Right cardiac atrium (tissue), 5 donors: Measurements from ENCODE around the gene ROCK2. TPM values are rescaled to one million over a fixed set of nuclear protein-coding genes. Genes with fewer than 3 reads are reported as not detected.
A peak's percentile ranks its signal among the peaks of the same experiment; 100 is the strongest.

Experiments
- ATAC-seq, 2 donors: fragments of 200-7000 bp; cut with Tn5 transposase; one replicate each; pipeline versions ENCODE4 v1.8.0 to v1.9.1; 2020; ENCODE audit warnings: moderate library complexity in 2 of 2, mild to moderate bottlenecking in 1 of 2
- DNase-seq, 3 donors: peaks; one replicate each; pipeline ENCODE4 v3.0.0-alpha.2; 2020
- H3K27ac ChIP-seq: one replicate; pipeline ENCODE4 v1.5.1; 2013; ENCODE audit warnings: mild to moderate bottlenecking, low read length, control low read depth, moderate library complexity
- H3K27me3 ChIP-seq: one replicate; pipeline ENCODE4 v1.6.1; 2013; ENCODE audit not compliant: control insufficient read depth, insufficient read depth
- H3K4me1 ChIP-seq: one replicate; pipeline ENCODE4 v1.6.1; 2013; ENCODE audit warnings: low read length; ENCODE audit not compliant: control insufficient read depth, insufficient read depth
- H3K4me3 ChIP-seq: one replicate; pipeline ENCODE4 v1.5.1; 2013; ENCODE audit warnings: low read length, control low read depth
- H3K9me3 ChIP-seq: one replicate; pipeline ENCODE4 v1.6.1; 2013; ENCODE audit warnings: low read length; ENCODE audit not compliant: control insufficient read depth
- WGBS: extraction: QIAGEN DNeasy Blood & Tissue Kit; methylation state at CpG from one replicate; pipeline ENCODE4 v1.1.7; 2013; 5-methylcytosine and 5-hydroxymethylcytosine counted together
- intact Hi-C, 4 donors: fragments of 100-400 bp; cut with DNase I; formaldehyde crosslinking; loops; one replicate each; pipeline versions ENCODE4 v1.11.0 to v1.14.0; 2022 to 2023
- polyA plus RNA-seq: library from polyadenylated mRNA; stranded (reverse); fragments of 200-250 nt; gene quantifications from one replicate; pipeline ENCODE4 v1.2.3, GENCODE V29; 2013
- total RNA-seq, 4 donors: library from RNA; stranded (reverse); fragmentation: NEBNext Ultra II Directional; extraction: Animal tissue kit (Norgen Biotek cat#: 25700); gene quantifications; one replicate each; pipeline ENCODE4 v1.2.1, GENCODE V29; 2021
- donor health status: healthy with polysubstance abuse.
- donor health status: DM: no; HTN: yes; CAD: no.
- donor health status: DM: no; HTN: no; CAD: no.
- donor health status: DM: no; HTN: yes; CAD: no; lungs with severe emphysema.
- donor health status: DM: yes; HTN: yes; CAD: no.

Gene ROCK2
- total and polyA plus RNA-seq, 5 donors = 10.0 to 60.7 (median 40.4) TPM

- no peak for DNase-seq
- WGBS = 58% methylated on average over 4 of the region's 4 CpGs
- Histone ChIP-seq H3K27me3 (no peaks in the 10 kb centered on the region), H3K27ac (no peak overlapping the region), H3K9me3 (no peaks in the 10 kb centered on the region), H3K4me1 (peaks cover 2% of the 10 kb centered on the region), H3K4me3 (no peak overlapping the region)
- intact Hi-C loops = loop anchor here in 2 of 4 donors (10.0 kb wide), 2 partner anchors 51 to 61 kb away; no protein-coding TSS in a partner anchor
- no peak for ATAC-seq
Observed at GRCh38 chr2:11325961-11326676, 18.3 kb downstream of the ROCK2 start.

DNA sequence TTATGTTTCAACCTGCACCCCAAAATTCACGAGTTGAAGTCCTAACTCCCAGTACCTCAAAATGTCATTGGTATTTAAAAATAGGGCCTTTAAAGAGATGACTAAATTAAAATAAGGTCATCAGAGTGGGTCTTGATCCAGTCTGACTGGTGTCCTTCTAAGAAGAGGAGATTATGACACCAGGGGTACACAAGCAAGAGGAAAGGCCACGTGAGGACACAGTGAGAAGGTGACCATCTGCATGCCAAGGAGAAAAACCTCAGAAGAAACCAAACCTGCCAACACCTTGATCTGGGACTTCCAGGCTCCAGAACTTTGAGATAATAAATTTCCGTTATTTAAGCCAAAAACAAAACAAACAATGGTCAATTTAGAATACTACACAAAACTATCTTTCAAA lies 22.6 kb downstream of the ROCK2 start:
- DNase-seq (no peak), ATAC-seq (no peak)
- H3K9me3 ChIP-seq = no peaks in the 10 kb centered on the region
- no peak overlapping the region for H3K4me3 ChIP-seq
- intact Hi-C loops = loop anchor here in 2 of 4 donors (10.0 kb wide), 2 partner anchors 47 to 57 kb away; no protein-coding TSS in a partner anchor
- peaks cover 2% of the 10 kb centered on the region for H3K4me1 ChIP-seq
- 75% methylated on average over 3 of the region's 3 CpGs for WGBS
- H3K27ac ChIP-seq = no peak overlapping the region
- H3K27me3 ChIP-seq = no peaks in the 10 kb centered on the region

DNA sequence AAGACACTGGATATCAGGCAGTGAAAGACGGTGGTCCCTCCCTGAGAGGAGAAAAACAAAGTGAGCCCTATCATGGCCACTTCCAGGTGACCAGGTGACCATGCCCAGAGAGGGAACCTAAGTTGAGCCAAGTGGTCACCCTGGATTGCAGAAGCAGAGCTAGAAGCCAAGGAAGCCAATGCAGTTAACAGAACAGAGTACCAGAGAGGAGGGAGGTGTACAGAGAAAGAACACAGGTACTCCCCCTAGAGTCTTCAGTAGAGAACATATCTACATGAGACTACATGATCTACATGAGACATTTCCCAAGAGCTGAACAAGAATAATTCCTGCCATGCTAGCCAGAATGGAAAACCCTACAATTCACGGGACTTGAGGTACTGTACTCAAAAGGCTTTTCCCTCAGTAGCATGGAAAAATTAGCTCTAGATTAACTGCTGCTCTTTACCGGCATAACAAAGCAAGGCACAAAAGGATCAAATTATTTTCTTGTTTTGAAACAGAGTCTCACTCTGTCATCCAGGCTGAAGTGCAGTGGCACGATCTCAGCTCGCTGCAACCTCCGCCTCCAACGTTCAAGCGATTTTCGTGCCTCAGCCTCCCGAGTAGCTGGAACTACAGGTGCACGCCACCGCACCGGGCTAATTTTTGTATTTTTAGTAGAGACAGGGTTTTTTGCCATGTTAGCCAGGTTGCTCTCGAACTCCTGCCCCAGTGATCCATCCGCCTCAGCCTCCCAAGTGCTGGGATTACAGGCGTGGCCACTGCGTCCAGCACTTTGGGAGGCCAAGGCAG lies 23.5 kb downstream of the ROCK2 start:
- Histone ChIP-seq H3K27me3 (no peaks in the 10 kb centered on the region), H3K4me3 (no peak overlapping the region), H3K27ac (no peak overlapping the region), H3K4me1 (no peaks in the 10 kb centered on the region), H3K9me3 (no peaks in the 10 kb centered on the region)
- no peak for DNase-seq
- ATAC-seq = peak in 1 of 2 donors; percentile 28
- 96% methylated on average over 17 of the region's 17 CpGs for WGBS
- intact Hi-C loops = loop anchor here in 2 of 4 donors (10.0 kb wide), 2 partner anchors 46 to 56 kb away; no protein-coding TSS in a partner anchor

DNA sequence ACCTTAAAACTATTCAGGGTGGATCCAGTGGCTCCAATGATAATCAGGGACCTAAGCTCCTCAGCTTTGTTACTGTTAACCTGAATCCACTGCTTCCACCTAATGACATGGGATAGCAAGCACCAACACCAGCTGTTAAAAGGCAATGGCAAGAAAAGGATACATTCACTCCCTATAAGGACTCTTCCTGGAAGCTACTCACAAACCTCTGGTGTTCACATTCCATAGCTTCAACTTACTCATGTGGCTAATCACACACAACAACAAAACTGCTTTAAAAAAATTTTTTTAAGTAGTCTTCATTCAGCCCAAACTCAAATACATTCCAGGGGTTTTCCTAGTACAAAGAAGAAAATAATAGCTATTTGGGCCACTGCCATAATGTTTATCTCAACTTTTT lies 24.5 kb downstream of the ROCK2 start:
- Histone ChIP-seq H3K4me3 (no peak overlapping the region), H3K9me3 (no peaks in the 10 kb centered on the region), H3K27me3 (no peaks in the 10 kb centered on the region), H3K4me1 (no peaks in the 10 kb centered on the region), H3K27ac (no peak overlapping the region)
- ATAC-seq (no peak), DNase-seq (no peak)
- intact Hi-C loops = loop anchor here in 2 of 4 donors (10.0 kb wide), 2 partner anchors 45 to 55 kb away; no protein-coding TSS in a partner anchor

DNA sequence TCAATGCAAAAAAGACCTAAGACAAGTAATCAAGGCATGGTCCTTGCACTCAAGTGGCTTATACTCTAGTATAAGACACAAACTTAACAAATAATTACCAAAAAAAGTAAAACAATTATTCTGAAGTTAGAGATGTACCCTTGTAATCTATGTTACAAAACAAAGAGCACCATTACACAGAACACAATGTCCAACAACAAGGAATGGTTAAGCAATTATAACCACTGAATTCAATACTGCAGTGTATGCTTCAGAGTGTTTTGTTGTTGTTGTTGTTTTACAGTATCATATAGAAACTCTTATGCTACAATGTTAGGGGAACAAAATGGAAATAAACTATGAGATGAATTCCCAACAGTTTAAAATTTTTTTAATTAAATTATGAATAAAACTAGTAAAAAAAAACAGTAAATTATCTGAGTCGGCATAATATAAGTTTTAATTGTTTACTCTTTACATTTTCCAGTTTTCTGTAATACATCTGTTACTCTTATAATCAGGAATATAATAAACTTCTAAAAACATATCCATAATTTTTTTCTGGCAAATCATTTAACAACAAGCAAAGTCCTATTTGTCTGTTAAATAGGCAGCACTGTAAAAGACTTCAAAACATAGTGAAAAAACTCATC lies 29.2 kb downstream of the ROCK2 start:
- no peaks in the 10 kb centered on the region for H3K27me3 ChIP-seq
- WGBS = 98% methylated on average over 1 of the region's 1 CpG
- no peak overlapping the region for H3K4me3 ChIP-seq
- no peak overlapping the region for H3K27ac ChIP-seq
- DNase-seq (no peak), ATAC-seq (no peak)
- H3K4me1 ChIP-seq = no peaks in the 10 kb centered on the region
- intact Hi-C loops = no loop called here
- H3K9me3 ChIP-seq = no peaks in the 10 kb centered on the region

DNA sequence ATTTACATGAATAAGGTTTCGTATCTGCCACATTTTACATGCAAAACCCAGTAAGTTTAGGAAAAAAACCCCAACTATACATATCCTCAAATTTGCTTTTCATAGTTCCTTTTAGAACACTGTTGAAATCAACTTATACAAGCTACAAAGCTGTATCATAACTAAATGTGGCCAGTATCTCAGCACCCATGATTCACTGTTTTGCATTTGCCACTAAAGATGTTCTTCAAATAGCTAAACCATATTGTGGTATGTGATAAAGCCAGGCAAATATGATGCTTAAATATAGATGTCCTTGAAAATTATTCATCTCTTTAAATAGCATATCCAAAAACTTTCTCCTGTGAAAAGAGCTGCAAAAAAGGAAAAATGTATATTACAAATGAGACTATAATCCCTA lies 29.9 kb downstream of the ROCK2 start:
- intact Hi-C loops = no loop called here
- WGBS = 99% methylated on average over 1 of the region's 1 CpG
- no peak for DNase-seq
- Histone ChIP-seq H3K27ac (no peak overlapping the region), H3K4me1 (no peaks in the 10 kb centered on the region), H3K27me3 (no peaks in the 10 kb centered on the region), H3K4me3 (no peak overlapping the region), H3K9me3 (no peaks in the 10 kb centered on the region)
- no peak for ATAC-seq

GRCh38 chr2:11312770-11313471 lies 31.5 kb downstream of the ROCK2 start:
- WGBS = 95% methylated on average over 6 of the region's 6 CpGs
- intact Hi-C loops = no loop called here
- DNase-seq (no peak), ATAC-seq (no peak)
- H3K27me3 ChIP-seq = no peaks in the 10 kb centered on the region
- no peak overlapping the region for H3K27ac ChIP-seq
- H3K4me3 ChIP-seq = no peak overlapping the region
- H3K9me3 ChIP-seq = no peaks in the 10 kb centered on the region
- H3K4me1 ChIP-seq = no peaks in the 10 kb centered on the region

DNA sequence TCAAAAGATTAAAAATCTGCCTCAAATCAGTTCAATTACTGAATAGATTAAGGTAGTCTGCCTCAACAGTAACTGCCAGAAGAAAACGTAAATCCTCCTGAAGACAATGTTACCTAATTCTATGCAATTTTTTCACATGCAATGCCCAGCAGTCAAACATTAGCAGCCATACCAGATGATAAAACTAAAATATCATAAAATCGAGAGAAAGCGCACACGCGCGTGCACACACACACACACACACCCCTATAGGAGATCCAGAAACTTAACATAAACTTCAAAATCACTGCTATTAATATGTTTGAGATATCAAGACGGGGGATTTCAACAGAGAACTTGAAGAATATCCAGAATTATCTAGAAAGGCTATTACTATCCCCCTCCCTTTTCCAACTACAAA lies 32.9 kb downstream of the ROCK2 start:
- H3K9me3 ChIP-seq = no peaks in the 10 kb centered on the region
- no peak overlapping the region for H3K4me3 ChIP-seq
- H3K27ac ChIP-seq = no peak overlapping the region
- H3K27me3 ChIP-seq = no peaks in the 10 kb centered on the region
- no peak for ATAC-seq
- intact Hi-C loops = no loop called here
- no peak for DNase-seq
- no peaks in the 10 kb centered on the region for H3K4me1 ChIP-seq
- 81% methylated on average over 7 of the region's 7 CpGs for WGBS

DNA sequence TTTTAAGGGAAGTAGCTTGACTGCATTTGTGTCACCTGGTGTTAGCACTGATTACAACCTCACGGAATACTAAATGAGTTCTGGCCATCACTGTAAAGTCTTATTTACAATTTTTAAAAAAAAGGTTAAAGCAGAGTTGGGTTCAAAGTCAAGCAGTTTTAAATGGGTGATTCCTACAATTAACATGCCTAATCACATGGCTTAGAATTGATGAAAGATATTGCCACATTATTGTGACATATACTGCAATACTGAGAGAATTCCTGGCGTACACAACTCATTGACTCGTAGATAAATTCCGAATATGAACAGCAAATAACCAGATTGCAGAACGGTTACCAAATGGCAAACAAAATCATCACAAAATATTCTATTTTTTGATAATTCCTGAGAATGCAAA lies 34.2 kb downstream of the ROCK2 start:
- DNase-seq (no peak), ATAC-seq (no peak)
- Histone ChIP-seq H3K27me3 (no peaks in the 10 kb centered on the region), H3K27ac (no peak overlapping the region), H3K4me3 (no peak overlapping the region), H3K9me3 (no peaks in the 10 kb centered on the region), H3K4me1 (peaks cover 2% of the 10 kb centered on the region)
- intact Hi-C loops = no loop called here
- WGBS = 38% methylated on average over 5 of the region's 5 CpGs

GRCh38 chr2:11309706-11310105 lies 34.7 kb downstream of the ROCK2 start:
- no peaks in the 10 kb centered on the region for H3K9me3 ChIP-seq
- no peaks in the 10 kb centered on the region for H3K27me3 ChIP-seq
- H3K4me3 ChIP-seq = no peak overlapping the region
- H3K27ac ChIP-seq = no peak overlapping the region
- intact Hi-C loops = no loop called here
- ATAC-seq (no peak), DNase-seq (no peak)
- WGBS = 80% methylated on average over 5 of the region's 5 CpGs
- H3K4me1 ChIP-seq = peaks cover 2% of the 10 kb centered on the region
